Measurements from ENCODE around the gene NAPEPLD.
A peak's percentile ranks its signal among the peaks of the same experiment; 100 is the strongest.
"Not testable (repeated sequence)": the region's sequence is repeated elsewhere in the genome, so short reads cannot be mapped to it uniquely, and the experiment has no call there.

Gene NAPEPLD

DNA sequence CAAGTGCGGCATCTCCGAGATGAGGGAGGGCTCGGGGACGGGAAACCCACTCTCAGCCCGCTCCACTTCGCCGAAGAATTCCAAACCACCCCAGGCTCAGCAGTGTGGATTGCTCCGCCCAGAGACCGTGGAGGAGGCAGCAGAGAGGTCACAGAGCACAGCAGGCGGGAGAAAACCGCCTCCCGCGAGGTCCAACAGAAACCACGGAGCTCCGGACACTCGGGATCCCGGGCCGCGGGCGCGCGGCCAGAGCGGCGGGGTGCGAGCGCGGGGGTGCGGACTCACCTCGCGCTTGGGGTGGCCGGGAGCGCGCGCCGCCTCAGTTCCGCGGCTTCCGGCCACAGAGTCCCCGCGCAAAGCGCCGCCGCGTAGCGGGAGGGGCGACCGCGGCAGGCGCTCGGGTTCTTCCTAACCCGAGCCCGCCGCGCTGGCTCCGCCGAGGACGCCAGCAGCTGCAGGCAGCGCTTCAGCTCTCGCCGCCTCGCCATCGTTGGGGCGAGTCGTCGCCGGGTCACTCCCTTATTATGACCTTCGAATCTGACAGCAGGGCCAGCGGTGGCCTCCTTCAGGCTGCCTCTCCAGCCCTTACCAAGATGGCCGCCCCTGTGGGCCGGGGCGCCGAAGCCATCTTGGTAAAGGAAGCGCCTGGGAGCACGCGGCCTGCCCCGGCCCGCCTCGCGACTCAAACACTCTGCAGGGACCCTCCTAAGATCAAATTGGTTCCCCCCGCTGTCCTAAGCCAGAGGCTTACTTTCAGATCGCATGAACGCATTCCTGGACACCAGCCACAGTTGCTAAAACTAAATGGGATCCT is at the start of gene NAPEPLD:
Gene NAPEPLD (minus strand): TSS at position 106 of the 814 bp plus-strand sequence. CDS start 20,323 bp downstream, outside the sequence.
- H3K36me3 ChIP-seq (ENCODE audit: insufficient read depth, low read length): no peaks in the 10 kb centered on the region
- H3K9ac ChIP-seq (ENCODE audit: low read depth, low read length): peak within 1 kb of the TSS; percentile 93
- H3K4me1 ChIP-seq (ENCODE audit: insufficient read depth, low read length): no peaks in the 10 kb centered on the region
- H3K9me3 ChIP-seq (ENCODE audit: control insufficient read depth, insufficient read depth, low read length): no peaks in the 10 kb centered on the region

DNA sequence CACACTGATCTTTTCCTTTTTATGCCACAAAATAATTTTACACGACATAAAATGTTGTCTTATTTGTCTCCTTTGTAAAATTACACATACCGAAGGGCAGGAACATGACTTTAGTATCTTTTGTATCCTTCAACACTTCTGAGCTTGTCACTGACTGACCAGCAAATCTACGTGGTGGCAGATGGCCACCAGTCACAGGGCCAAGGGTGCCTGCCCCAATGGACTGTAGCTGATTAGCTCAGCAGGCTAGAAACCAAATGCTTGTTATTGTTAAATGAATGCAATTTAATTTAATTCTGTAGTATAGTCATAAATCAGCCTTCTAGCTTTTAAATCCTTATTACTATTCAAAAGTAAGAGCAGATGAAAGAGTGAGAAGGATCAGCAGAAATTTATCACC is 49.2 kb upstream of the NAPEPLD start:
- H3K9ac ChIP-seq (ENCODE audit: low read depth, low read length); H3K9me3 ChIP-seq (ENCODE audit: control insufficient read depth, insufficient read depth, low read length); H3K4me1 ChIP-seq (ENCODE audit: insufficient read depth, low read length); H3K36me3 ChIP-seq (ENCODE audit: insufficient read depth, low read length): not testable (repeated sequence)

DNA sequence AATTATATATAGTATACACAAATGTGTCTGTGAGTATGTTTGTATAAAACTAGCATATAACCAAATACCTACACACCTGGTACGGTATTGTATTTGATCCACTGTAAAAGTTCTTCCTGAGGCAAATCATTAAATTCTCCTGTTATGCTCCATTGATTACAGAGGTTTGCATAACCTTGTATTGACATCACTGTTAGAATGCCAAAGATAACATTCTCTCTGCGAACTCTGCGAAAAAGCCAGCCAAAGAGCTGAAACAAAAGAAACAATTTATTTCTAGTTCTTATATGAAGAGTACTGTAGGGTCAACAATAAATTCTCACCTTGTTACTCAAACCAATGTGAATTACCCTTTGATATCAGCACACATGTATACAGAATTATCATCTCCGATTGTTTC is 46.5 kb upstream of the NAPEPLD start:
- H3K4me1 ChIP-seq (ENCODE audit: insufficient read depth, low read length); H3K9ac ChIP-seq (ENCODE audit: low read depth, low read length); H3K36me3 ChIP-seq (ENCODE audit: insufficient read depth, low read length); H3K9me3 ChIP-seq (ENCODE audit: control insufficient read depth, insufficient read depth, low read length): not testable (repeated sequence)

DNA sequence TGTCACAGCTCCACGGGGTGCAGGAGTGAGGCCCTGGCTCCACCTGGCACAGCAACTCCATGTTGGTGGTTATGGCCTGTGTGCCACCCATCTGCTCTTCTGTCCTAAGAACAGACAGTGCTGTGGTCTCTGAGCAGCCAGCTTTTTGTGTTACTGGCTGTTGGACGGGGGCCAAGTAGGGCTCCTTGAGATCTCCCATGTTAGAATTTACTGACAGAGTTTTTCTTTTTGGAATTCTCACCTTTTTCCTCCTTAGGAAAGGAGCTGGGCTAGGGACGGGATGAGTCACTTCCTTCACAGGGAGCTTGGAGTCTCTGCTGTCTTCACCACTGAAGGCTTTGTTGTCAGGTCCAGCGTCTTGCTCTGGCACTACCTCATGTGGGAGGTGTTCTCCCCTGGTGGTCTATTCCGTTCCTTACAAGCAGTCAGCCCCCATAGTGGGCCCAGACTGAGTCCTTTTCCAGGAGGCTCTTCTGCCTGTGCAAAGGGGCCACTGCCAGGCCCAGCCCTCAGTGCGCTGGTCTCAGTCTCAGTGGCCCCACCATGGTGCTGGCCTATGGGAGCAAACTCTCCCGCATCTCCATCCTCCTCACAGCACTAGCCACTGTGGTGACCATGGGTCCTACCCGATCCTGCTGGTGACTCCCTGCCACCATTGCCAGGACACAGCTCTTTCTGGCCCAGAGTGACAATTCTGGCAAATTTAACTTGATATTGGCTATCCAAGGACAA is 23.7 kb upstream of the NAPEPLD start:
- not testable (repeated sequence) for H3K36me3 ChIP-seq (ENCODE audit: insufficient read depth, low read length); H3K9ac ChIP-seq (ENCODE audit: low read depth, low read length); H3K4me1 ChIP-seq (ENCODE audit: insufficient read depth, low read length); H3K9me3 ChIP-seq (ENCODE audit: control insufficient read depth, insufficient read depth, low read length)

DNA sequence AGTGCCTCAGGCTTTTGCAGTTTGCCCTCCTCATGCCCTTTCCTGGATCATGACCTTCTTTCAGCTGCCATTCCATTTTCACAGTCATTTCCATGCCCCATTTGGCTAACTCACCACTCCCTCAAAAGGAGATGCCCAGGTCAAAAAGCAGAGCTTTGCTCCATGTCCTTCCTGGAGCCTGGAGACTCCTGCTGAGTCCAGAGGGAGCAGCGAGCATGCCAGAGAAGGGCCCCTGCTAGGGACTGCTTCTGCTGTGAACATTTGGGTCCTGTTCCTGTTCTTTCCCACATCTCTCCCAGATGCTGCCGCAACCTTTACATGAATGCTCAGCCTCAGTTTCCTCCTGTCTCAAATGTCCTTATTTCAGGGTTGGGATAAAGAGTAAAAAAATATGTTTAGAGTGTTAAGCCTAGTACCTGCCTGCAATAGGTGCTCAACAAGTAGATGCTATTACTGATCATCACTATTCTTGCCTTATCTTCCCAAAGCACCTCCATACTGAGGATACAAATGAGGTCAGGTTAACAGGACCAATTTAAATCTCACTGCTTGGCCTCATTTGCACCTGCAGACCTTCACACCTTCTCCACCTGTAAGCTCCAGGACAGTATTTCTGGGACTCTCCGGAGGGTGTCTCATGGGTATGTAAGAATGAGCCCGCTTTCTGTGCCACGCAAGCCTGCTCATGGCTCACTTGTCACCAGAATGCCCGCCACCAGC is 23.0 kb upstream of the NAPEPLD start:
- not testable (repeated sequence) for H3K9me3 ChIP-seq (ENCODE audit: control insufficient read depth, insufficient read depth, low read length); H3K4me1 ChIP-seq (ENCODE audit: insufficient read depth, low read length); H3K9ac ChIP-seq (ENCODE audit: low read depth, low read length); H3K36me3 ChIP-seq (ENCODE audit: insufficient read depth, low read length)

DNA sequence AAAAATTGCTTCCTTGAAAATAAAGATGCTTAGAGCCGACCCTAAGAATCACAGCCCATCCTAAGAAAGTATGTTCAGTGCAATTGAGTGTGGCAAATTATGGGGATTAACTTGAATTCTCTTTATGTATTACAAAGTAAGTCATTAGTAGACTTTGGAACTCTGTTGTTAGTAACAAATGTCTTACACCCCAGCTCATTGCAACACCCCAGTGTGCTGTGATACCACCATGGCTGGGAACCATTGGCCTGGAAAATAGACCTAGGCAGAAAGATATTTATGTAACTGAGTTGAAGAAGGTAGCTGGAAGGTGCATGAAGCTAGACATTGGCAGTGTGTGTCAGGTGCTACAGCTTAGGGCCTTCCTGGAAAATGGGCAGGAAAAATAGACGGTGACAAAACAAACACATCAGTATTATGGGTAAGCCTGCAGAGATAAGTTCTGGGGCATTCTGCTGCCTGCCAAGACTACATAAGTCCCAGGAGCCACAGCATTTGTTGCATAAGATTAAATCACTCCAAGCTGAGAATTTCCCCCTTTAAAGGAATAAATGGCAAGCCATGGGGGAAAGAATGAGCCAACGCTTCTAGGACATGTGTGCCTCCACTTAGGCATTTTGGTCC is 18.1 kb upstream of the NAPEPLD start:
- not testable (repeated sequence) for H3K36me3 ChIP-seq (ENCODE audit: insufficient read depth, low read length); H3K9ac ChIP-seq (ENCODE audit: low read depth, low read length); H3K9me3 ChIP-seq (ENCODE audit: control insufficient read depth, insufficient read depth, low read length); H3K4me1 ChIP-seq (ENCODE audit: insufficient read depth, low read length)

DNA sequence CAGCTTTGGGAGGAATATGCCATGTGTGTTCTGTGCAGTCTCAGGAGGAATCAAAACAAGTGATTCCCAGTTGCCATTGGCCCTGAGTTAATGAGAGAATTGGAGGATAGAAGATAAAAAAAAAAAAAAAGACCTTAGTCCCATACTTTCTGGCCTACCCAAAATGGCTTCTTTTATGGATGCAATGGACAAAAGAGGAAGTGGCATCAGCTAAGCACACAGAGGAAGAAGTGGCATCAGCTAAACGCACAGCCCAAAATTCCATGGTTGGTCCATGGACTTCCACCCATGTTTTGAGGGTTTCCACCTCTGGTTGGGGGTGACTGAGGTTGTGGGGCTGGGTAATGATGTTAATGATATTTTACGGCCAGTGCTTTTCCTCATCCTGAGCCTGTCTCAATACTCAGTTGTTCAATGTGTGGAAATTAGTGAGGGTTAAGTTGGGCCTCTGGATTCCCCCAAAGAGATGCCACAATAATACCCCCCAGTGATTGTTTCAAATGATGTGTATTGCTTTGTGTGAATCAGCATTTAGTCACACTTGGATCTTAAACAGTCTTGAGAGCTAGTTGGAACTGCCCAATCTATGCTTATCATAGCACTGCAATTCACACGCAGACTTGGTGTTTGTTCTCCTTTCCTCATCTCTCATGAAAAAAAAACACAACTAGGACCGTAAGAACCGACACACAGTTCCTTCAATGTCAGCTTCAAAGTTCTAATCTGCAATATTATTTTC is 14.4 kb upstream of the NAPEPLD start:
- H3K36me3 ChIP-seq (ENCODE audit: insufficient read depth, low read length); H3K4me1 ChIP-seq (ENCODE audit: insufficient read depth, low read length); H3K9me3 ChIP-seq (ENCODE audit: control insufficient read depth, insufficient read depth, low read length); H3K9ac ChIP-seq (ENCODE audit: low read depth, low read length): not testable (repeated sequence)

DNA sequence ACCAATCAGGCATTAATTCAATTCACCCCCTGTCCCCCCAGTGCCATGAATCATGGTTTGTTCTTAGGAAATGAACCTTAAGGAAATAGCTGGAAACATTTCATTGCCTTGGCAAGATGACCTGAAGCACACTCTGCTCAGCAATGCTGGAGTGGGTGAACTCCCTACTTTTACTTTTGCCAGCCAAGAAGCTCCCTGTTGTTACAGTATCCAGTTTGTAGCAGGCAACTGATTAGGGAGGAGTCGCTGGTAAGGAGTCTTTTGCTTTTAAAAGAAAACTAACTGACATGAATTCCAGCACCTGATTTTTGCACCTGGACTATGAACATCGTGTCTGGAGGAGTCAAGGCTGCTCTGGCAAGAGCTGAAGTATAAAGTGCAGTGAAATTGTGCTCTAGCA is 13.7 kb upstream of the NAPEPLD start:
- H3K9ac ChIP-seq (ENCODE audit: low read depth, low read length); H3K9me3 ChIP-seq (ENCODE audit: control insufficient read depth, insufficient read depth, low read length); H3K4me1 ChIP-seq (ENCODE audit: insufficient read depth, low read length); H3K36me3 ChIP-seq (ENCODE audit: insufficient read depth, low read length): not testable (repeated sequence)

DNA sequence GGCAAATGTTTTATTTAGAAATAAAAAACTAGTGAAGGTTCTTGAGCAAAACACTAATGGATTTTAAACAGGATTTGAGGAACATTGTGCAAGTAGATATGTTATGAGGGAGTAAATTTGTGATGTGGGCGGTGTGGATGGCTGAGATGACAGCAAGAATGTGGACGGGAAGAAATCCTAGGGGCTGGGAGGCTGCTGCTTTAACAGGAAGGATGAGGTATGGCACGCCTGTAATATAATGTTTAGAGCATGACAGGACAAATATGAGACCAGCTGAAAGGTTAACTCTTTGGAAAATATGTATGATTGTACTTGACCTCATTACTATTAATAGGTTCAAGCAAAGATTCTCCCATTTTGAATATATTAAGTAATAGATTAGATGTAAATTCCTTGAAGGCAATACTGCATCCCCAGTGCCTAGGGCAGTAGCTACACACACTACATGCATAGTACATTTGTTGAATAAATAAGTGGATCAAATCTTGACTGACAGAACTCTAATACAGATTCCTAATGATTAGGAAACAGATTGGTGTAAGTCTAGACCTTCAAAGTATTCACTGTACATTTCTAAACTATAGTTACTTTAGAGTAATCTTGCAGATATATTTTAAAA is 13.2 kb upstream of the NAPEPLD start:
- not testable (repeated sequence) for H3K4me1 ChIP-seq (ENCODE audit: insufficient read depth, low read length); H3K9me3 ChIP-seq (ENCODE audit: control insufficient read depth, insufficient read depth, low read length); H3K36me3 ChIP-seq (ENCODE audit: insufficient read depth, low read length); H3K9ac ChIP-seq (ENCODE audit: low read depth, low read length)

DNA sequence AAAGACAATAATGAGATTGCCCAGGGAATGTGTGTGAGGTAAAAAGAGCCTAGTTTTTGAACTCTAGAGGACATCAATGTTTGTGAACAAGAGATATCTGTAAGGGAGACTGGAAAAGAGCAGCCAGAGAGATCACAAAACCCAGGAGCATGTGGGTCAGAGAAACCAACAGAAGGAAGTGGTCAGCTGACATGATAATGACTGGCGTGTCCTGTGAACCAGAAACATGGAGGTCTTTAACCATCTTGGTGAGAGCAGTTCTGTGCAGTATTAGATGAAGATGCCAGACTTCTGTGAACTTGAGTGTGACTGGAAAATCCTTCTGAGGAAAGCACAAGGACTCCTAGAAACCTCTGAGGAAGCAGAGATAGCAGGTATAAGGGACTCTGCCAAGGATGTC is 10.2 kb upstream of the NAPEPLD start:
- H3K36me3 ChIP-seq (ENCODE audit: insufficient read depth, low read length); H3K9ac ChIP-seq (ENCODE audit: low read depth, low read length); H3K4me1 ChIP-seq (ENCODE audit: insufficient read depth, low read length); H3K9me3 ChIP-seq (ENCODE audit: control insufficient read depth, insufficient read depth, low read length): not testable (repeated sequence)

DNA sequence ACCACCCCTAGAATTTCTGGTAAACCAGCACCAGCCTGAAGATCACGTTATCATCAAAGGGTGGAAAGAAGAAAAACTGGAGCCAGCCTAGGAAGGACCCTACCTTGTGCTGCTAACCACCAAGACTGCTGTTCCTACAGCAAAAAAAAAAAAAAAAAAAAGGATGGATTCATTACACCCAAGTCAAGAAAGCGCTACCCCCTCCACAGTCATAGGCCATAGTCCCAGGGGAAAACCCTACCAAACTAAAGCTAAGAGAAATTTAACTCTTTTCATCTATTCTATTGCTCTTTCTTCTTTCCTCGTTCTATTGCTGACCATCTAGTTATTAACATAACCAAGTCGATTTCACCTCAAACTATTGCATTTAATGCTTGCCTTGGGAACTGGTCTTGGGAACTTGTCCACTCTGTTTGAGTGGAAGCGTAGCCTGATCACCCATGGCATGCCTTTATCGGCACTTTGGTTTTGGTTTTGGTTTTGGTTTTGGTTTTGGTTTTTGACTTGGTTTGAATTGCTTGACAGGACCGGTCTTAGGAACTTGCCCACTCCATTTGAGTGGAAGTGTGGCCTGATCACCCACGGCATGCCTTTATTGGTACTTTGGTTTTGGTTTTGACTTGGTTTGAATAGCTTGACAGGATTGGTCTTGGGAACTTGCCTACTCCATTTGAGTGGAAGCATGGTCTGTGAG is 6.6 kb upstream of the NAPEPLD start:
- H3K9me3 ChIP-seq (ENCODE audit: control insufficient read depth, insufficient read depth, low read length); H3K9ac ChIP-seq (ENCODE audit: low read depth, low read length): not testable (repeated sequence)

DNA sequence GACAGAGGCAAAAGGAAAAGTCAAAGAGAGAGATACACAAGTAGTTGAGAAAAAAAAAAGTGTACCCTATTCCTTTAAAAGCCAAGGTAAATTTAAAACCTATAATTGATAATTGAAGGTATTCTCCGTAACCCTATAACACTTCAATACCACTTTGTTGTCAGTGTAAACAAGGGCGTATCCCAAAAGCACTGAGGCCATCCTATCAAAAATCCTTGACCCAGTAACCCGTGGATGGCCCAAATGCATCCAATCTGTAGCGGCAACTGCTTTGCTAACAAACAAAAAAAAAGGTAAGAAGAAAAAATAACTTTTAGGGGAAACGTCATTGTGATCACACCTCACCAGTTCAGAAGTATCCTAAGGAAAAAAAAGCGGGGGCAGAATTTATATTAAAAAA is 5.1 kb upstream of the NAPEPLD start:
- Histone ChIP-seq H3K36me3 (ENCODE audit: insufficient read depth, low read length) (no peaks in the 10 kb centered on the region), H3K9ac (ENCODE audit: low read depth, low read length) (no peak overlapping the region), H3K9me3 (ENCODE audit: control insufficient read depth, insufficient read depth, low read length) (no peaks in the 10 kb centered on the region), H3K4me1 (ENCODE audit: insufficient read depth, low read length) (no peaks in the 10 kb centered on the region)

More for the DNA sequence above, 6.6 kb upstream of the NAPEPLD start:
- H3K4me1 ChIP-seq (ENCODE audit: insufficient read depth, low read length); H3K36me3 ChIP-seq (ENCODE audit: insufficient read depth, low read length): not testable (repeated sequence)
